ENCODE data around the gene COLEC11. TPM values are rescaled to one million over a fixed set of nuclear protein-coding genes. Genes with fewer than 3 reads are reported as not detected.
"Not testable (repeated sequence)": the region's sequence is repeated elsewhere in the genome, so short reads cannot be mapped to it uniquely, and the experiment has no call there.

Gene COLEC11
- total and polyA plus RNA-seq, 9 donors = 16.7 to 187 (median 59.9) TPM

- WGBS, 3 donors = 60 to 73% (median 70%) methylated on average over 33 of the region's 33 CpGs
- Histone ChIP-seq H3K36me3 (no peaks in the 10 kb centered on the region), H3K9me3 (no peaks in the 10 kb centered on the region), H3K4me3 (no peak overlapping the region), H3K27ac (peak overlapping the region; percentile 22 to 68), H3K27me3 (no peaks in the 10 kb centered on the region), H3K4me1 (ENCODE audit: insufficient read depth) (peaks cover 42% of the 10 kb centered on the region)
- peak; percentile 65 to 82 (median 73) for DNase-seq
- TF ChIP-seq EP300 (IDR thresholded peaks at IDR 0.05) = no peak
- TF ChIP-seq POLR2A (IDR thresholded peaks at IDR 0.05) = no peak
- TF ChIP-seq CTCF (IDR thresholded peaks at IDR 0.05) = no peak
- intact Hi-C loops (cut with DNase I) = loop anchor here in 1 of 4 donors (5.0 kb wide), 1 partner anchor 36 kb away; the partner anchor contains the start of gene COLEC11
These were observed 38.4 kb downstream of the COLEC11 start for GRCh38 chr2:3633089-3633981.

- Histone ChIP-seq H3K4me3 (no peak overlapping the region), H3K9me3 (no peaks in the 10 kb centered on the region), H3K27ac (no peak overlapping the region), H3K4me1 (ENCODE audit: insufficient read depth) (peaks cover 35% of the 10 kb centered on the region), H3K27me3 (no peaks in the 10 kb centered on the region), H3K36me3 (no peaks in the 10 kb centered on the region)
- whole genome bisulfite sequencing, 3 donors = 83 to 87% (median 86%) methylated on average over 11 of the region's 11 CpGs
- TF ChIP-seq EP300 (IDR thresholded peaks at IDR 0.05) (no peak), CTCF (IDR thresholded peaks at IDR 0.05) (no peak), POLR2A (IDR thresholded peaks at IDR 0.05) (no peak)
- peak in 3 of 5 donors; percentile 12 to 34 (median 21) for DNase-seq
- intact Hi-C loops (cut with DNase I) = loop anchor here in 1 of 4 donors (5.0 kb wide), 1 partner anchor 37 kb away; the partner anchor contains the start of gene COLEC11
These were observed 39.2 kb downstream of the COLEC11 start for GRCh38 chr2:3633982-3634595.

DNA sequence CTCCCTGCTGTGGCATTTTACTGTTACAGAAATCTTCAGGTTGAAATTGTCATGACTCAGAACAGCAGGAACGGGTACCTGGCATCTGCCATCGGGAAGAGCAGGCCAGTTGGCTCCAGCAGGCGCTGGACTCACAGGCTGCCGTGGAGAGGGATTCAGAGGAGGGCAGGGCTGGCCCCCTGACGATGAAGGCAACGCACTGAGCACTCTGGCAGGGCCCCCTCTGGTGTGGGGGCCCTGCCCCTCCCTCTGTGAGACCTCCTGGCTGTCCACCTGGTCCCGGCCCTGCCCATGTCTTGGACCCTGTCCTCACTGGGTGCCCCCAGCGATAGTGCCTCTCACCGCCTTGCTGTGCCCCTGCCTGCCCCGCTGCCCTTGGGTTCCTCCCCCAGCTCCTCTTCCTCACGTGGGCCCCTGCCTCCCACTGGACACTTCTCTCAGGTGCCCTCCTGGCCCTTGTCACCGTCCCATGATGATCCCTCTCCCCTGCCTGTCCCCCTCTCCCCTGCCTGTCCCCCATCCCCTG, 39.7 kb downstream of the COLEC11 start:
- peaks cover 31% of the 10 kb centered on the region for H3K4me1 ChIP-seq (ENCODE audit: insufficient read depth)
- no peaks in the 10 kb centered on the region for H3K36me3 ChIP-seq
- intact Hi-C loops (cut with DNase I) = loop anchor here in 1 of 4 donors (5.0 kb wide), 1 partner anchor 37 kb away; the partner anchor contains the start of gene COLEC11
- no peak overlapping the region for H3K4me3 ChIP-seq
- peak in 3 of 5 donors; percentile 13 to 38 (median 35) for DNase-seq
- H3K27ac ChIP-seq = peak overlapping the region in 1 of 2 donors; percentile 30
- H3K9me3 ChIP-seq = no peaks in the 10 kb centered on the region
- TF ChIP-seq POLR2A (IDR thresholded peaks at IDR 0.05) = no peak
- TF ChIP-seq CTCF (IDR thresholded peaks at IDR 0.05) = no peak
- no peak for TF ChIP-seq EP300 (IDR thresholded peaks at IDR 0.05)
- 80 to 85% (median 82%) methylated on average over 12 of the region's 12 CpGs for WGBS, 3 donors
- H3K27me3 ChIP-seq = no peaks in the 10 kb centered on the region

DNA sequence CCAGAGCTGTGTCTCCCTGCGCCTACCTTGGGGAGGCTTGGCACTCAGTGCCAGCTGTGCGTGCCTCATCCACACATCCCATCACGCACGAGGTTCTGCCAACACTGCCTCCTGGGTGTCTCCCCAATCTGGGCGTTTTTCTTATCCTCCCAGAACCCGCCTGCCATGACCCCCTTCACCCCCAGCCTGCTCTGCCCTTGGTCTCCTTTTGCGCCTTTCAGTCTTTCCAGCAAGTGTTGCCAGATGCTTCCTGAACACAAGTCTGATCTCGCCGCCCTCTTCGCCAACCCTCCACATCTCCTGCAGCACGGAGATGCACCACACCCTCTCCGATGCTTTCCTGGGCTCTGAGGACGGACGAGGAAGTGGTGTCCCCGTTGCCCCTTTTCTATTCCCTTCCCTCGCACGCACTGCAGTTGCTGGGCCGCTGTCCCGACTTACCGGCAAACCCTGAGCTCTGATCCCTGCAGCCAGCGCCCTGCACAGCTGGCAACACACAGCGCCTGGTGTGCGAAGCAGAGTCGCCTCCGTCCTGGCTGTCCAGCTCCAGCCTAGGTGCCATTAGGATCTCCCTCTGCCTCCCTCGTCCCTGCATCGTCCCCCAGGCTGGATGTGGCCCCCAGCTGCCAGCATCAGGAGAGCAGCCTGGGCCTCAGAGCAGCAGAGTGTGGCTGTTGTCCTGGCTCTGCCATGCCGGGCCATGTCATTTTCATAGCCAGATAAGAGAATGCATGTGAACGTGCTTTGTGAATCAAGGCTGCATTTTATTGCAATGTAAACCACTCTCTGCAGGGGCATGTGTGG, 40.5 kb downstream of the COLEC11 start:
- 38 to 58% (median 51%) methylated on average over 29 of the region's 29 CpGs for WGBS, 3 donors
- peak in 3 of 5 donors; percentile 22 to 50 (median 34) for DNase-seq
- Histone ChIP-seq H3K4me3 (no peak overlapping the region), H3K4me1 (ENCODE audit: insufficient read depth) (peaks cover 31% of the 10 kb centered on the region), H3K36me3 (no peaks in the 10 kb centered on the region), H3K27me3 (no peaks in the 10 kb centered on the region), H3K27ac (no peak overlapping the region), H3K9me3 (no peaks in the 10 kb centered on the region)
- intact Hi-C loops (cut with DNase I) = no loop called here
- TF ChIP-seq POLR2A (IDR thresholded peaks at IDR 0.05) (no peak), EP300 (IDR thresholded peaks at IDR 0.05) (no peak), CTCF (IDR thresholded peaks at IDR 0.05) (no peak)

GRCh38 chr2:3635975-3636327, 41.0 kb downstream of the COLEC11 start:
- H3K27me3 ChIP-seq; H3K9me3 ChIP-seq; H3K4me3 ChIP-seq; intact Hi-C loops (cut with DNase I); H3K36me3 ChIP-seq: not testable (repeated sequence)
- Histone ChIP-seq H3K4me1 (ENCODE audit: insufficient read depth) (peaks cover 29% of the 10 kb centered on the region), H3K27ac (peak overlapping the region; percentile 7 to 12)
- WGBS, 3 donors = 52 to 77% (median 72%) methylated on average over 16 of the region's 16 CpGs
- DNase-seq = peak in 4 of 5 donors; percentile 22 to 66 (median 34)
